Trophoblast cell (in vitro differentiated cells and primary cell): ENCODE measurements around the gene DENND10.
"Not testable (repeated sequence)": the region's sequence is repeated elsewhere in the genome, so short reads cannot be mapped to it uniquely, and the experiment has no call there.

Experiments used
- DNase-seq, 2 donors: peaks; one replicate each; pipeline ENCODE4 v3.0.0-alpha.2; 2016
- H2AFZ ChIP-seq: 2 replicates; pipeline ENCODE4 v1.6.1; 2013; ENCODE audit warnings: low read length, moderate library complexity, mild to moderate bottlenecking; ENCODE audit not compliant: insufficient read depth, poor library complexity
- H2AK5ac ChIP-seq: 2 replicates; pipeline ENCODE4 v1.6.1; 2013; ENCODE audit warnings: mild to moderate bottlenecking, low read length
- H2BK120ac ChIP-seq: 2 replicates; pipeline ENCODE4 v1.6.1; 2013; ENCODE audit warnings: low read length, mild to moderate bottlenecking, moderate library complexity; ENCODE audit not compliant: insufficient read depth, poor library complexity
- H2BK12ac ChIP-seq: 2 replicates; pipeline ENCODE4 v1.6.1; 2013; ENCODE audit warnings: mild to moderate bottlenecking, low read length, moderate library complexity
- H2BK5ac ChIP-seq: 2 replicates; pipeline ENCODE4 v1.6.1; 2013; ENCODE audit warnings: low read length, low read depth, moderate library complexity, mild to moderate bottlenecking; ENCODE audit not compliant: poor library complexity
- H3K14ac ChIP-seq: 2 replicates; pipeline ENCODE4 v1.6.1; 2013; ENCODE audit warnings: mild to moderate bottlenecking, low read length
- H3K18ac ChIP-seq: 2 replicates; pipeline ENCODE4 v1.6.1; 2013; ENCODE audit warnings: mild to moderate bottlenecking, low read length
- H3K23ac ChIP-seq: 2 replicates; pipeline ENCODE4 v1.6.1; 2013; ENCODE audit warnings: low read length
- H3K27ac ChIP-seq: 2 replicates; pipeline ENCODE4 v1.5.1; 2013; ENCODE audit warnings: low read depth, mild to moderate bottlenecking, inconsistent platforms, low read length, moderate library complexity
- H3K27me3 ChIP-seq: 2 replicates; pipeline ENCODE4 v1.6.1; 2013; ENCODE audit warnings: inconsistent platforms, mild to moderate bottlenecking, low read length, moderate library complexity; ENCODE audit not compliant: insufficient read depth
- H3K36me3 ChIP-seq, 2 experiments: 1 replicate in 1 of 2; 2 replicates in 1 of 2; pipeline ENCODE4 v1.6.1; 2013; ENCODE audit warnings: low read length in 2 of 2, mild to moderate bottlenecking in 2 of 2, moderate library complexity in 1 of 2; ENCODE audit not compliant: insufficient read depth in 2 of 2, control insufficient read depth in 1 of 2
- H3K4ac ChIP-seq: 2 replicates; pipeline ENCODE4 v1.6.1; 2013; ENCODE audit warnings: low read depth, mild to moderate bottlenecking, low read length, moderate library complexity
- H3K4me1 ChIP-seq, 2 experiments: 1 replicate in 1 of 2; 2 replicates in 1 of 2; pipeline ENCODE4 v1.6.1; 2013; ENCODE audit warnings: low read length in 2 of 2, mild to moderate bottlenecking in 2 of 2, moderate library complexity in 1 of 2; ENCODE audit not compliant: insufficient read depth in 2 of 2, control insufficient read depth in 1 of 2
- H3K4me2 ChIP-seq: 2 replicates; pipeline ENCODE4 v1.6.1; 2013; ENCODE audit warnings: inconsistent platforms, mild to moderate bottlenecking, low read length, moderate library complexity
- H3K4me3 ChIP-seq: 2 replicates; pipeline ENCODE4 v1.5.1; 2013; ENCODE audit warnings: mild to moderate bottlenecking, low read depth, low read length, inconsistent platforms
- H3K79me1 ChIP-seq: one replicate; pipeline ENCODE4 v1.6.1; 2013; ENCODE audit warnings: low read length
- H3K79me2 ChIP-seq: 2 replicates; pipeline ENCODE4 v1.6.1; 2013; ENCODE audit warnings: low read length, mild to moderate bottlenecking; ENCODE audit not compliant: control insufficient read depth, insufficient read depth, poor library complexity
- H3K9ac ChIP-seq: 2 replicates; pipeline ENCODE4 v1.6.1; 2013; ENCODE audit warnings: mild to moderate bottlenecking, low read length
- H3K9me3 ChIP-seq: 2 replicates; pipeline ENCODE4 v1.6.1; 2013; ENCODE audit warnings: low read depth, mild to moderate bottlenecking, control low read depth, inconsistent platforms, low read length; ENCODE audit not compliant: insufficient read depth
- H4K12ac ChIP-seq: 2 replicates; pipeline ENCODE4 v1.6.1; 2013; ENCODE audit warnings: low read depth, mild to moderate bottlenecking, low read length, moderate library complexity
- H4K8ac ChIP-seq: 2 replicates; pipeline ENCODE4 v1.6.1; 2013; ENCODE audit warnings: low read depth, mild to moderate bottlenecking, low read length, moderate library complexity
- H4K91ac ChIP-seq: one replicate; pipeline ENCODE4 v1.6.1; 2013; ENCODE audit warnings: low read depth, mild to moderate bottlenecking, low read length, moderate library complexity
- WGBS: extraction: QIAGEN DNeasy Blood & Tissue Kit; methylation state at CpG from one replicate; pipeline ENCODE4 v1.1.7; 2013; ENCODE audit warnings: missing lambda C conversion rate; ENCODE audit not compliant: insufficient read length, insufficient coverage; ENCODE audit errors: extremely low coverage; 5-methylcytosine and 5-hydroxymethylcytosine counted together

DENND10 gene

GRCh38 chr10:119176166-119176565 is 72.3 kb downstream of the DENND10 start:
- Histone ChIP-seq H2BK5ac (no peak overlapping the region), H2AFZ (no peak overlapping the region), H3K27me3 (no peaks in the 10 kb centered on the region), H3K9me3 (no peaks in the 10 kb centered on the region), H3K23ac (no peak overlapping the region), H4K91ac (no peak overlapping the region), H3K79me2 (peaks cover 8% of the 10 kb centered on the region), H3K18ac (no peak overlapping the region), H3K4me3 (no peak overlapping the region), H2BK120ac (no peak overlapping the region), H3K27ac (no peak overlapping the region), H3K9ac (no peak overlapping the region), H3K14ac (no peak overlapping the region), H3K4me2 (no peak overlapping the region), H3K36me3 (peaks cover 4 to 19% of the 10 kb centered on the region in 2 experiments), H4K8ac (no peak overlapping the region), H3K4me1 (peaks cover 11 to 16% of the 10 kb centered on the region in 2 experiments), H2AK5ac (no peak overlapping the region), H4K12ac (no peak overlapping the region), H3K4ac (no peak overlapping the region), H2BK12ac (no peak overlapping the region), H3K79me1 (peaks cover 11% of the 10 kb centered on the region)
- DNase-seq, result peak; percentile 61 to 92
- no CpG with 5 or more reads among the region's 6 CpGs for WGBS

DNA sequence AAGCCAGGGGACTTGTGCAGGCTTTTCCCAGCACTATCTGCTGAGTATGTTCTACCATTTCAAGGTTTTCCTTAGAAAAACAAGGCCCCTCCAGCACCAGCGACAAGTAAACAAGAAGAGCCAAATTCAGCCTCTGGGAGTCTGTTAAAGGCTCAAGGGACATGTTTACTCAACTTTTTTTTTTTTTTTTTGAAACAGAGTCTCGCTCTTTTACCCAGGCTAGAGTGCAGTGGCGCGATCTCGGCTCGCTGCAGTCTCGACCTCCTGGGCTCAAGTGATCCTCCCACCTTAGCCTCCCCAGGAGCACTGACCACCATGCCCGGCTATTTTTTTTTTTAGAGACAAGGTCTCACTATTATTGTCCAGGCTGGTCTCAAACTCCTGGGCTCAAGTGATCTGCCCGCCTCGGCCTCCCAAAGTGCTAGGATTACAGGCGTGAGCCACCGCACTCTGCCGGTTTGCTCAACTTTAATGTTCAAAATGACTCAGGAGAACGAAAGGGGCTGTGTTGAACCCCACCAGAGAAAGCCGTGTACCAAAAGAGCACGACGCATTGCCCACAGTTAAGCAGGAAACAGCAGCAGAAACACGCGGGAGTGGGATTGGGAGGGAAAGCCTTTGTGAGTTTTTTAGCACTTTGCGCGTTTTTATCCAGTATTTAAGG is 73.9 kb downstream of the DENND10 start:
- no CpG with 5 or more reads among the region's 21 CpGs for WGBS
- H3K4me2 ChIP-seq, result peak overlapping the region; percentile 58
- peaks cover 8% of the 10 kb centered on the region for H3K79me2 ChIP-seq
- no peak overlapping the region for H2BK120ac ChIP-seq
- peak overlapping the region; percentile 83 for H4K8ac ChIP-seq
- H4K12ac ChIP-seq, result peak overlapping the region; percentile 68
- H2AK5ac ChIP-seq, result peak overlapping the region; percentile 28
- no peaks in the 10 kb centered on the region for H3K27me3 ChIP-seq
- H2BK12ac ChIP-seq, result no peak overlapping the region
- peak overlapping the region; percentile 65 for H3K18ac ChIP-seq
- H3K79me1 ChIP-seq, result peaks cover 8% of the 10 kb centered on the region
- peak overlapping the region; percentile 73 for H4K91ac ChIP-seq
- DNase-seq, result peak in 1 of 2 donors; percentile 21
- H3K36me3 ChIP-seq, result peaks cover 0 to 6% of the 10 kb centered on the region in 2 experiments
- H3K4me1 ChIP-seq, result peaks cover 8 to 12% of the 10 kb centered on the region in 2 experiments
- peak overlapping the region; percentile 88 for H3K9ac ChIP-seq
- H2AFZ ChIP-seq, result peak overlapping the region; percentile 8
- H3K27ac ChIP-seq, result peak overlapping the region; percentile 2
- peak overlapping the region; percentile 22 for H3K4ac ChIP-seq
- peak overlapping the region; percentile 92 for H3K4me3 ChIP-seq
- H3K23ac ChIP-seq, result no peak overlapping the region
- H2BK5ac ChIP-seq, result peak overlapping the region; percentile 33
- no peaks in the 10 kb centered on the region for H3K9me3 ChIP-seq
- H3K14ac ChIP-seq, result peak overlapping the region; percentile 69

GRCh38 chr10:119178372-119179119 is 74.6 kb downstream of the DENND10 start, which contains the start of gene PRDX3:
PRDX3 (minus strand) TSS chr10:119178812; CDS start chr10:119178790, 22 bp downstream.
- H3K23ac ChIP-seq, result no peak within 1 kb of the TSS
- no CpG with 5 or more reads among the region's 45 CpGs for WGBS
- peak within 1 kb of the TSS; percentile 92 for H3K4me3 ChIP-seq
- peak within 1 kb of the TSS; percentile 49 for H3K4ac ChIP-seq
- H3K79me1 ChIP-seq, result peaks cover 8% of the 10 kb centered on the region
- H2AK5ac ChIP-seq, result peak within 1 kb of the TSS; percentile 28
- H3K27ac ChIP-seq, result peak within 1 kb of the TSS; percentile 73
- no peaks in the 10 kb centered on the region for H3K27me3 ChIP-seq
- peak within 1 kb of the TSS; percentile 68 for H4K12ac ChIP-seq
- peak within 1 kb of the TSS; percentile 58 for H3K4me2 ChIP-seq
- H2BK120ac ChIP-seq, result peak within 1 kb of the TSS; percentile 81
- peak within 1 kb of the TSS; percentile 89 for H3K14ac ChIP-seq
- H2AFZ ChIP-seq, result peak within 1 kb of the TSS; percentile 78
- H2BK12ac ChIP-seq, result no peak within 1 kb of the TSS
- peak within 1 kb of the TSS; percentile 89 for H4K8ac ChIP-seq
- DNase-seq, result peak; percentile 89 to 92
- peak within 1 kb of the TSS; percentile 73 for H4K91ac ChIP-seq
- peaks cover 8 to 12% of the 10 kb centered on the region in 2 experiments for H3K4me1 ChIP-seq
- peaks cover 0 to 6% of the 10 kb centered on the region in 2 experiments for H3K36me3 ChIP-seq
- peak within 1 kb of the TSS; percentile 88 for H3K9ac ChIP-seq
- peaks cover 8% of the 10 kb centered on the region for H3K79me2 ChIP-seq
- H2BK5ac ChIP-seq, result peak within 1 kb of the TSS; percentile 50
- no peaks in the 10 kb centered on the region for H3K9me3 ChIP-seq
- H3K18ac ChIP-seq, result peak within 1 kb of the TSS; percentile 68

- H2BK12ac ChIP-seq, H4K91ac ChIP-seq, H3K79me1 ChIP-seq, H3K79me2 ChIP-seq, H2BK120ac ChIP-seq, H3K14ac ChIP-seq, H3K23ac ChIP-seq, H2AFZ ChIP-seq, H3K9ac ChIP-seq, H3K4me2 ChIP-seq, H3K36me3 ChIP-seq, H4K8ac ChIP-seq, H2AK5ac ChIP-seq, H3K27me3 ChIP-seq, H3K27ac ChIP-seq, H3K9me3 ChIP-seq, H3K18ac ChIP-seq, H3K4me3 ChIP-seq, H2BK5ac ChIP-seq, DNase-seq, H3K4ac ChIP-seq, H4K12ac ChIP-seq: not testable (repeated sequence)
- H3K4me1 ChIP-seq, result peaks cover 8 to 12% of the 10 kb centered on the region in 2 experiments
- WGBS, result no CpG with 5 or more reads among the region's 7 CpGs
These were observed 77.0 kb downstream of the DENND10 start for GRCh38 chr10:119180850-119181400.
